SK-N-SH treated with all-trans-retinoic acid at 6 μM for 48 hours (cell line): Measurements from ENCODE around the gene METTL8.

Experiments used
- BACH2 ChIP-seq: fragments of 250-450 bp; sonication (Bioruptor Pico); IDR thresholded peaks from 2 replicates; pipeline ENCODE4 v1.9.0; 2021; ENCODE audit warnings: mild to moderate bottlenecking, borderline replicate concordance
- CREB5 ChIP-seq: fragments of 250-450 bp; sonication (Bioruptor Pico); IDR thresholded peaks from 2 replicates; pipeline ENCODE4 v1.5.1; 2020; ENCODE audit warnings: low read depth, mild to moderate bottlenecking, moderate library complexity
- ESRRG ChIP-seq: fragments of 250-450 bp; sonication (Bioruptor Pico); IDR thresholded peaks from 2 replicates; pipeline ENCODE4 v1.6.1; 2021; ENCODE audit warnings: mild to moderate bottlenecking
- ISL1 ChIP-seq: fragments of 250-450 bp; sonication (Bioruptor Pico); IDR thresholded peaks from 2 replicates; pipeline ENCODE4 v2.1.2; 2022; ENCODE audit warnings: mild to moderate bottlenecking, moderate library complexity
- PATZ1 ChIP-seq: fragments of 250-450 bp; sonication (Bioruptor Pico); IDR thresholded peaks from 2 replicates; pipeline ENCODE4 v1.8.0; 2020; ENCODE audit warnings: mild to moderate bottlenecking, moderate library complexity, borderline replicate concordance
- POU6F1 ChIP-seq: fragments of 250-450 bp; sonication (Bioruptor Pico); IDR thresholded peaks from 2 replicates; pipeline ENCODE4 v1.8.0; 2021; ENCODE audit warnings: low read depth, mild to moderate bottlenecking, moderate library complexity, borderline replicate concordance
- RARB ChIP-seq: fragments of 250-450 bp; sonication (Bioruptor Pico); IDR thresholded peaks from 2 replicates; pipeline ENCODE4 v1.8.0; 2021; ENCODE audit warnings: mild to moderate bottlenecking, moderate library complexity
- TOX ChIP-seq: fragments of 250-450 bp; sonication (Bioruptor Pico); IDR thresholded peaks from 2 replicates; pipeline ENCODE4 v1.8.0; 2021; ENCODE audit warnings: mild to moderate bottlenecking, moderate library complexity, borderline replicate concordance
- ZFP30 ChIP-seq: fragments of 450-650 bp; formaldehyde crosslinking; IDR thresholded peaks from 2 replicates; pipeline ENCODE4 v1.5.0; 2022; ENCODE audit warnings: mild to moderate bottlenecking, moderate library complexity
- ZNF70 ChIP-seq: fragments of 450-650 bp; formaldehyde crosslinking; IDR thresholded peaks from 2 replicates; pipeline ENCODE4 v1.5.0; 2020; ENCODE audit warnings: mild to moderate bottlenecking, moderate library complexity
- ZNF8 ChIP-seq: fragments of 450-650 bp; formaldehyde crosslinking; IDR thresholded peaks from 2 replicates; pipeline ENCODE4 v1.5.0; 2020; ENCODE audit warnings: mild to moderate bottlenecking, moderate library complexity

- no peak for TF ChIP-seq ESRRG (CRISPR knock-in tag)
- no peak for TF ChIP-seq TOX (CRISPR knock-in tag)
- no peak for TF ChIP-seq CREB5 (CRISPR knock-in tag)
- TF ChIP-seq POU6F1 = no peak
- no peak for TF ChIP-seq PATZ1 (CRISPR knock-in tag)
- no peak for TF ChIP-seq RARB
- no peak for TF ChIP-seq ISL1 (CRISPR knock-in tag)
- no peak for TF ChIP-seq ZNF8 (CRISPR knock-in tag)
- no peak for TF ChIP-seq ZNF70 (CRISPR knock-in tag)
- TF ChIP-seq ZFP30 (CRISPR knock-in tag) = no peak
- TF ChIP-seq BACH2 (CRISPR knock-in tag) = no peak
Measured at GRCh38 chr2:171407676-171408044, 26.1 kb downstream of the METTL8 start.
